SK-N-MC (cell line): ENCODE results near the gene HBA1.

ENCODE experiments used
- EZH2 ChIP-seq: fragments of 200-600 bp; sonication (generic); IDR thresholded peaks from one replicate; pipeline ENCODE4 v1.6.1; 2017; ENCODE audit warnings: antibody characterized with exemption
- POLR2AphosphoS5 ChIP-seq: IDR thresholded peaks from 2 replicates; pipeline ENCODE4 v1.6.1; 2012; ENCODE audit warnings: mild to moderate bottlenecking, low read depth, low read length, borderline replicate concordance

DNA sequence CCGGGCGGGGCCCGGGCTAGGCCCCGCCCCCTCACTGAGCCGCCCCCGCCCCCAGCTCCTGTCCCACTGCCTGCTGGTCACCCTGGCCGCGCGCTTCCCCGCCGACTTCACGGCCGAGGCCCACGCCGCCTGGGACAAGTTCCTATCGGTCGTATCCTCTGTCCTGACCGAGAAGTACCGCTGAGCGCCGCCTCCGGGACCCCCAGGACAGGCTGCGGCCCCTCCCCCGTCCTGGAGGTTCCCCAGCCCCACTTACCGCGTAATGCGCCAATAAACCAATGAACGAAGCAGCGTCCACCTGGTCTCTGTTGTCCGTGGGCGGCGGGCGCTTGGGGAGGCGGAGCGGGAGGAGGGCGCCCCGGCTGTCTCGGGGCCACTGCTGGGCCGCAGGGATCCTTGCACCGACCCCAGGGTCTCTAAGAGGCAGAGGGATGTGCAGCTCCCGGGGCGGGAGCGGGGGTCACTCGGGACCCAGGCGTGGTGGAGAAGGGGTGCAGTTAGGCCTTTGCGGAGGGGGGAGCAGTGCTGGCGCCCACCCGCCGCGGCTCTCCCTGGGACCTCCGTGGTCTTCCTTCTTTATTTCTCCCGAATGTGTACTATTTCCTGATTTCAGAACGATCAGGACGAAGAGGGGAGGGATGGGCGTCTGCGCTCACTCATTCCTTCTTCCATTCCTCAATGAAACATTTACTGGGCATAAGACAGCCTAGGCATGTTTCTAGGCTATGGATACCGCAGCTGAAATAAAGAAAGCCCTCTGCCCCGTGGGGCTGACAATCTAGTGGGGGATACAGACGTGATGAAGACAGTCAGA, 22.1 kb upstream of the HBA1 start:
- TF ChIP-seq EZH2 (no peak), POLR2AphosphoS5 (no peak)
